ENCODE data around the gene DOHH. TPM values are rescaled to one million over a fixed set of nuclear protein-coding genes. Genes with fewer than 3 reads are reported as not detected.

Gene DOHH
- total and polyA plus RNA-seq, 9 of the 15 experiments (the other 6 are each of a cell fraction or from before 2014, with no cell fraction given): 0.14 to 47.2 (median 5.1) TPM

DNA sequence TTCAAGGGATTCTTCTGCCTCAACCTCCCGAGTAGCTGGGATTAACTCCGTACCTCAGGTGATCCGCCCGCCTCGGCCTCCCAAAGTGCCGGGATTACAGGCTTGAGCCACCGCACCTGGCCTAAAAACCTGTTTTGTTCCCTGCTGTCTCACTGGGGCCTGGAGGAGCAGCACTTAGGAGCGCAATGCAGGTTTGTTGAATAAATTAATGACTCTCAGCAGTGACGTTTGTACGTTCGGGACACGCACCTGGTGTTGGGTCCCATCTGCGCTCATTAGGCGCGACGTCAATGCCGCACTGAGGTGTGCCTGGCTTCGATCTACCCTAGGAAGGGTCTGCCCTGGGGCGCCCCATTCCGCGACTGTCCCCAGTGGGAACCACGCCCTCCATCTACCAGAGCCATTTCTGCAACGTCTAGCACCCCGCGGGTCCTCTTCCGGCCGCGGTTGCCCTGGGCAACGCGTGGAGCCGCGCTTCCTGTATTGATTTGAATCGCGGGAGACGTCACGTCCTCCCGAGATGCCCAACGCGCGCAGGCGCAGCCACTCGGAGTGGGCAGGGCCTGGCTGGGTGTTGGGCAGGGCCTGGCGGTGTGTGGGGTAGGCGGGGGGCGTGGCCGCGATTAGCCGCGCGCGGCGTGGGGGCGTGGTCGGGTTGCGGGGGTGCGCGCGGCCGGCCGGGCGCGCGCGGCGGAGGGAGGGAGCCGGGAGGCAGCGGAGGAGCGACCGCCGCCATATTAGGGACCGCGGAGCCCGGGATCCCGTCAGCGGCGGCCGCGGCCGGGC, 5.3 kb upstream of the DOHH start, which contains the start of gene FZR1 (continued):
- TF ChIP-seq ID3 (CRISPR knock-in tag; IDR thresholded peaks at IDR 0.05) (no peak), ID3 (tag; IDR thresholded peaks at IDR 0.05) (0 out of 2 replicates have a peak, but pooled peaks have one; percentile 33), YY1 (IDR thresholded peaks at IDR 0.05; ENCODE audit: borderline replicate concordance in 1 of 3, control insufficient read depth in 1 of 3, extremely low read depth in 1 of 3, insufficient read depth in 3 of 3, insufficient read length in 1 of 3, insufficient replicate concordance in 2 of 3, low read depth in 1 of 3, low read length in 2 of 3) (peak; percentile 59 to 92 (median 88)), ILK (tag; IDR thresholded peaks at IDR 0.05; ENCODE audit: borderline replicate concordance, low read depth) (no peak), ETV1 (tag; conservative IDR thresholded peaks at IDR 0.05; ENCODE audit: low read depth) (peak; percentile 94), SAP30 (IDR thresholded peaks at IDR 0.05; ENCODE audit: borderline replicate concordance, insufficient read depth, low read depth, low read length, poor library complexity, severe bottlenecking) (peak; percentile 87), NR4A1 (CRISPR knock-in tag; IDR thresholded peaks at IDR 0.05) (no peak), NR4A1 (tag; IDR thresholded peaks at IDR 0.05) (no peak), ATF1 (CRISPR knock-in tag; IDR thresholded peaks at IDR 0.05) (no peak; the same call in 1 of the 2 replicates), ATF1 (tag; IDR thresholded peaks at IDR 0.05) (peak; percentile 97), ZNF143 (CRISPR knock-in tag; IDR thresholded peaks at IDR 0.05) (peak; percentile 79), RCOR1 (IDR thresholded peaks at IDR 0.05; ENCODE audit: borderline replicate concordance in 1 of 2, low read depth in 2 of 2, low read length in 2 of 2) (0 out of 4 replicates have a peak, but pooled peaks of 1 of the 2 experiments have one; percentile 15), KLF13 (tag; IDR thresholded peaks at IDR 0.05; ENCODE audit: borderline replicate concordance, low read depth) (peak; percentile 94), SRSF3 (IDR thresholded peaks at IDR 0.05; ENCODE audit: insufficient read depth, low read length) (no peak), SREBF1 (IDR thresholded peaks at IDR 0.05; ENCODE audit: borderline replicate concordance, low read depth, low read length) (0 out of 2 replicates have a peak, but pooled peaks have one; percentile 18), FOXM1 (IDR thresholded peaks at IDR 0.05; ENCODE audit: low read depth) (peak; percentile 100), FOXM1 (CRISPR knock-in tag; IDR thresholded peaks at IDR 0.05; ENCODE audit: low read depth) (peak; percentile 100), CEBPB (tag; IDR thresholded peaks at IDR 0.05) (peak; percentile 75; the same call in 1 of the 2 replicates), FOXJ2 (tag; IDR thresholded peaks at IDR 0.05) (peak; percentile 69; the same call in 1 of the 2 replicates), MTA1 (IDR thresholded peaks at IDR 0.05; ENCODE audit: borderline replicate concordance) (peak; percentile 45; the same call in 1 of the 2 replicates), ZNF134 (CRISPR knock-in tag; conservative IDR thresholded peaks at IDR 0.05) (no peak), SUPT5H (IDR thresholded peaks at IDR 0.05) (peak; percentile 70), SMARCB1 (IDR thresholded peaks at IDR 0.05; ENCODE audit: insufficient read length, low read depth) (no peak)
- TF ChIP-seq, protein P1, sequence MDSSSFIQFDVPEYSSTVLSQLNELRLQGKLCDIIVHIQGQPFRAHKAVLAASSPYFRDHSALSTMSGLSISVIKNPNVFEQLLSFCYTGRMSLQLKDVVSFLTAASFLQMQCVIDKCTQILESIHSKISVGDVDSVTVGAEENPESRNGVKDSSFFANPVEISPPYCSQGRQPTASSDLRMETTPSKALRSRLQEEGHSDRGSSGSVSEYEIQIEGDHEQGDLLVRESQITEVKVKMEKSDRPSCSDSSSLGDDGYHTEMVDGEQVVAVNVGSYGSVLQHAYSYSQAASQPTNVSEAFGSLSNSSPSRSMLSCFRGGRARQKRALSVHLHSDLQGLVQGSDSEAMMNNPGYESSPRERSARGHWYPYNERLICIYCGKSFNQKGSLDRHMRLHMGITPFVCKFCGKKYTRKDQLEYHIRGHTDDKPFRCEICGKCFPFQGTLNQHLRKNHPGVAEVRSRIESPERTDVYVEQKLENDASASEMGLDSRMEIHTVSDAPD (CRISPR knock-in tag; IDR thresholded peaks at IDR 0.05): no peak
